ENCODE results near the gene PCLO. TPM values are rescaled to one million over a fixed set of nuclear protein-coding genes. Genes with fewer than 3 reads are reported as not detected.

The PCLO gene
- total RNA-seq, 1 experiment from 2014 or later: not detected

DNA sequence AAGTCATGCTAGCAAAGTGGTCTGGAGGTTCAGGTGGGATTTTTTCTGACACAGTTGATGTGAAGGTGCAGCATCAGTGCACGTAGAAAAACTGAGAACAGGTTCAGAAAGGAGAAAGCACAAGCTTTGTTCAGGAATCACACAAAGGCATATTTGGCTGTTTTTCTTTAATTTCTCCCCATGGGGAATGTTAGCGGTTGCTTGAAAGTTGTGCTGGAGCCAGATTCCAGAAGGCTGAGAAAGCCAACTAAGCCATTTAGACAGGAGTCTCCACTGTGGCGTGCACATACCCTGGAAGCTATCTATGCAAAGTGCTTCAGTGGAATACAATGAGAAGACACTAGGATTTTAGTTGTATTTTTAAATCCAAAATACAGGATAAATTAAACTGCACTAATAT, 201.4 kb downstream of the PCLO start:
- Histone ChIP-seq H3K9me3 (ENCODE audit: low read length) (peaks cover 20% of the 10 kb centered on the region), H3K27me3 (ENCODE audit: low read length) (no peaks in the 10 kb centered on the region), H3K79me2 (ENCODE audit: low read length) (no peaks in the 10 kb centered on the region), H3K4me1 (ENCODE audit: low read length) (no peaks in the 10 kb centered on the region), H3K4me2 (ENCODE audit: low read depth, low read length, poor library complexity, severe bottlenecking) (no peak overlapping the region), H3K9me2 (replicated peaks; ENCODE audit: insufficient read depth, low read length) (no peaks in the 10 kb centered on the region), H3K36me3 (ENCODE audit: insufficient read depth, low read length) (no peaks in the 10 kb centered on the region), H4K20me1 (ENCODE audit: insufficient read depth, low read depth, low read length) (no peaks in the 10 kb centered on the region), H3K27ac (ENCODE audit: low read length) (no peak overlapping the region), H3K4me3 (ENCODE audit: low read length) (no peak overlapping the region), H2AFZ (ENCODE audit: low read length) (no peak overlapping the region), H3K9ac (ENCODE audit: low read length) (no peak overlapping the region)
- DNase-seq: no peak

DNA sequence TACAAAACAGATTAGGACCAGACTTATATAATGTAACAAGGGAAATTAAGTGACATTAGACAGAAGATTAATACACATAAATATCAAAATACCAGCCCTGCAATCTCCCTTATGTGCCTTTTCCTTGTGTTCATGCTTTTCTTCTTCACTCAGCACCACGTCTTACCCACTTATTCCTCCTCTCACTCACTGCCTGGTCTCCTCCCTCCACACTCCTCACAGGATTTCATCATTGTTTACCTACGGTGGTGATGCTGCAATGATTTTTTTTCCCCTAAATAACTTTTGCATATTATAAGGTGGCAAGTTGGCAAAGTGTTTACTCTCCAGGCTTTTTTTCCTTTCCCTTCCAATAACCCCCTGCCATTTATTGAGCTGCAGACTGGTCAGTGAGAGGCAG, 203.2 kb downstream of the PCLO start:
- H3K36me3 ChIP-seq (ENCODE audit: insufficient read depth, low read length): no peaks in the 10 kb centered on the region
- no peak overlapping the region for H2AFZ ChIP-seq (ENCODE audit: low read length)
- H3K79me2 ChIP-seq (ENCODE audit: low read length): no peaks in the 10 kb centered on the region
- no peak overlapping the region for H3K4me3 ChIP-seq (ENCODE audit: low read length)
- no peak overlapping the region for H3K4me2 ChIP-seq (ENCODE audit: low read depth, low read length, poor library complexity, severe bottlenecking)
- H3K9me3 ChIP-seq (ENCODE audit: low read length): peaks cover 20% of the 10 kb centered on the region
- no peak for DNase-seq
- H4K20me1 ChIP-seq (ENCODE audit: insufficient read depth, low read depth, low read length): no peaks in the 10 kb centered on the region
- no peaks in the 10 kb centered on the region for H3K4me1 ChIP-seq (ENCODE audit: low read length)
- H3K9me2 ChIP-seq (replicated peaks; ENCODE audit: insufficient read depth, low read length): no peaks in the 10 kb centered on the region
- no peak overlapping the region for H3K9ac ChIP-seq (ENCODE audit: low read length)
- H3K27ac ChIP-seq (ENCODE audit: low read length): no peak overlapping the region
- no peaks in the 10 kb centered on the region for H3K27me3 ChIP-seq (ENCODE audit: low read length)

DNA sequence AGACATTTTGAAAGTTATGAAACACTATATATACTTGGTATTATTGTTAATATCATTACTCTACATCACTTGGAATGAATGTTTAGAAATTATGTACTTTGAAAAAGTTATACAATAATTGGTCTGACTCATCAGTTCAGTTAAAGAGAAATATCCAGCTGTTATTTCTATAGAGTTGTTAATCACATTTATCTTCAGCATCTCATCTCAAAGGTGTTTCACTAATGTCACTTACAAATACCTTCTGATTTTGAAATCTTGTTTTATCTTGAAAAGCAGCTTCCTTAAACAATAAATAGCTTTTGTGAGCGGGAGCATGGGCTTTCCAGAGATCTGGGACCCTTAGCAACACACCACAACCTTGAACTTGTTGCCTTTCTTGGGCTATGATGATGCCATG, 205.2 kb downstream of the PCLO start:
- Histone ChIP-seq H3K4me2 (ENCODE audit: low read depth, low read length, poor library complexity, severe bottlenecking) (no peak overlapping the region), H3K4me1 (ENCODE audit: low read length) (no peaks in the 10 kb centered on the region), H3K36me3 (ENCODE audit: insufficient read depth, low read length) (no peaks in the 10 kb centered on the region), H4K20me1 (ENCODE audit: insufficient read depth, low read depth, low read length) (no peaks in the 10 kb centered on the region), H3K9me2 (replicated peaks; ENCODE audit: insufficient read depth, low read length) (no peaks in the 10 kb centered on the region), H3K9me3 (ENCODE audit: low read length) (peaks cover 20% of the 10 kb centered on the region), H3K79me2 (ENCODE audit: low read length) (no peaks in the 10 kb centered on the region), H3K4me3 (ENCODE audit: low read length) (no peak overlapping the region), H2AFZ (ENCODE audit: low read length) (no peak overlapping the region), H3K27ac (ENCODE audit: low read length) (no peak overlapping the region), H3K27me3 (ENCODE audit: low read length) (no peaks in the 10 kb centered on the region), H3K9ac (ENCODE audit: low read length) (no peak overlapping the region)
- no peak for DNase-seq

GRCh38 chr7:82953324-82954027, 209.2 kb downstream of the PCLO start:
- no peak overlapping the region for H3K27ac ChIP-seq (ENCODE audit: low read length)
- H3K36me3 ChIP-seq (ENCODE audit: insufficient read depth, low read length): no peaks in the 10 kb centered on the region
- DNase-seq: no peak
- no peak overlapping the region for H3K4me3 ChIP-seq (ENCODE audit: low read length)
- no peak overlapping the region for H3K4me2 ChIP-seq (ENCODE audit: low read depth, low read length, poor library complexity, severe bottlenecking)
- no peaks in the 10 kb centered on the region for H3K9me2 ChIP-seq (replicated peaks; ENCODE audit: insufficient read depth, low read length)
- no peaks in the 10 kb centered on the region for H3K79me2 ChIP-seq (ENCODE audit: low read length)
- no peaks in the 10 kb centered on the region for H3K27me3 ChIP-seq (ENCODE audit: low read length)
- no peaks in the 10 kb centered on the region for H3K4me1 ChIP-seq (ENCODE audit: low read length)
- peaks cover 13% of the 10 kb centered on the region; the same call in 1 of the 2 replicates for H3K9me3 ChIP-seq (ENCODE audit: low read length)
- H4K20me1 ChIP-seq (ENCODE audit: insufficient read depth, low read depth, low read length): no peaks in the 10 kb centered on the region
- no peak overlapping the region for H3K9ac ChIP-seq (ENCODE audit: low read length)
- no peak overlapping the region for H2AFZ ChIP-seq (ENCODE audit: low read length)

DNA sequence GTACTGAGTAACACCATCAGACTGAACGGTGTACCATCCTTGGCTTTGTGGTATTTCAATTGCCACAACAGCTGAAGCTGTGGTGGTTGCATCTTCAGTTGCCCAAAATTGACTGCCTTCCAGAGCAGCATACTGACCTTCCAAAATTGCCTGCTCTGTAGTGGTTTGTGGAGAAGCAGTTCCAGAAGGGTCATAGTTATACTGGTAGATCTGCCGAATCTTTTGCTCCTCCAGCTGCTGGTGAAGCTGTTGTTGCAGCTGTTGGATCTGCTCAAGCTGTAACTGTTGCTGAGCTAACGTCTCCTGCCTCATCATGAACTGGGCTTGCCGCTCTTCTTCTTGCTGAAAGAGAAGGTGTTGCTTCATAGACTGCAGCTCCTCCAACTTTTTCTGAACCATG, 212.2 kb downstream of the PCLO start:
- Histone ChIP-seq H3K9me2 (replicated peaks; ENCODE audit: insufficient read depth, low read length) (no peaks in the 10 kb centered on the region), H3K36me3 (ENCODE audit: insufficient read depth, low read length) (no peaks in the 10 kb centered on the region), H3K4me3 (ENCODE audit: low read length) (no peak overlapping the region), H3K79me2 (ENCODE audit: low read length) (no peaks in the 10 kb centered on the region), H3K4me2 (ENCODE audit: low read depth, low read length, poor library complexity, severe bottlenecking) (no peak overlapping the region), H3K9ac (ENCODE audit: low read length) (no peak overlapping the region), H4K20me1 (ENCODE audit: insufficient read depth, low read depth, low read length) (no peaks in the 10 kb centered on the region), H3K4me1 (ENCODE audit: low read length) (no peaks in the 10 kb centered on the region), H2AFZ (ENCODE audit: low read length) (no peak overlapping the region), H3K27ac (ENCODE audit: low read length) (no peak overlapping the region), H3K9me3 (ENCODE audit: low read length) (peaks cover 13% of the 10 kb centered on the region), H3K27me3 (ENCODE audit: low read length) (no peaks in the 10 kb centered on the region)
- no peak for DNase-seq

- H3K36me3 ChIP-seq (ENCODE audit: insufficient read depth, low read length): no peaks in the 10 kb centered on the region
- H3K27me3 ChIP-seq (ENCODE audit: low read length): no peaks in the 10 kb centered on the region
- no peak overlapping the region for H3K27ac ChIP-seq (ENCODE audit: low read length)
- no peak for DNase-seq
- no peaks in the 10 kb centered on the region for H3K79me2 ChIP-seq (ENCODE audit: low read length)
- H2AFZ ChIP-seq (ENCODE audit: low read length): no peak overlapping the region
- no peak overlapping the region for H3K4me2 ChIP-seq (ENCODE audit: low read depth, low read length, poor library complexity, severe bottlenecking)
- no peak overlapping the region for H3K9ac ChIP-seq (ENCODE audit: low read length)
- no peaks in the 10 kb centered on the region for H3K9me2 ChIP-seq (replicated peaks; ENCODE audit: insufficient read depth, low read length)
- H4K20me1 ChIP-seq (ENCODE audit: insufficient read depth, low read depth, low read length): no peaks in the 10 kb centered on the region
- peaks cover 18% of the 10 kb centered on the region for H3K9me3 ChIP-seq (ENCODE audit: low read length)
- no peak overlapping the region for H3K4me3 ChIP-seq (ENCODE audit: low read length)
- H3K4me1 ChIP-seq (ENCODE audit: low read length): no peaks in the 10 kb centered on the region
Observed at GRCh38 chr7:82945480-82945879, 217.2 kb downstream of the PCLO start.

GRCh38 chr7:82945056-82945455, 217.6 kb downstream of the PCLO start:
- Histone ChIP-seq H2AFZ (ENCODE audit: low read length) (no peak overlapping the region), H3K4me2 (ENCODE audit: low read depth, low read length, poor library complexity, severe bottlenecking) (no peak overlapping the region), H3K27ac (ENCODE audit: low read length) (no peak overlapping the region), H3K9me3 (ENCODE audit: low read length) (peaks cover 18% of the 10 kb centered on the region), H3K4me3 (ENCODE audit: low read length) (no peak overlapping the region), H3K9me2 (replicated peaks; ENCODE audit: insufficient read depth, low read length) (no peaks in the 10 kb centered on the region), H3K36me3 (ENCODE audit: insufficient read depth, low read length) (no peaks in the 10 kb centered on the region), H4K20me1 (ENCODE audit: insufficient read depth, low read depth, low read length) (no peaks in the 10 kb centered on the region), H3K27me3 (ENCODE audit: low read length) (no peaks in the 10 kb centered on the region), H3K79me2 (ENCODE audit: low read length) (no peaks in the 10 kb centered on the region), H3K4me1 (ENCODE audit: low read length) (no peaks in the 10 kb centered on the region), H3K9ac (ENCODE audit: low read length) (no peak overlapping the region)
- DNase-seq: no peak

GRCh38 chr7:82932516-82932915, 230.2 kb downstream of the PCLO start:
- no peak overlapping the region for H3K9ac ChIP-seq (ENCODE audit: low read length)

More at GRCh38 chr7:82932516-82932915, 230.2 kb downstream of the PCLO start:
- Histone ChIP-seq H3K27ac (ENCODE audit: low read length) (no peak overlapping the region), H3K36me3 (ENCODE audit: insufficient read depth, low read length) (no peaks in the 10 kb centered on the region), H2AFZ (ENCODE audit: low read length) (no peak overlapping the region), H3K79me2 (ENCODE audit: low read length) (no peaks in the 10 kb centered on the region), H3K9me3 (ENCODE audit: low read length) (peaks cover 29% of the 10 kb centered on the region), H3K9me2 (replicated peaks; ENCODE audit: insufficient read depth, low read length) (no peaks in the 10 kb centered on the region), H3K4me2 (ENCODE audit: low read depth, low read length, poor library complexity, severe bottlenecking) (no peak overlapping the region), H3K4me1 (ENCODE audit: low read length) (no peaks in the 10 kb centered on the region), H3K4me3 (ENCODE audit: low read length) (no peak overlapping the region), H4K20me1 (ENCODE audit: insufficient read depth, low read depth, low read length) (no peaks in the 10 kb centered on the region), H3K27me3 (ENCODE audit: low read length) (no peaks in the 10 kb centered on the region)
- no peak for DNase-seq
